Measurements from ENCODE around the gene KANSL1. TPM values are rescaled to one million over a fixed set of nuclear protein-coding genes. Genes with fewer than 3 reads are reported as not detected.

Gene KANSL1
- 66.0 and 101 TPM in 2 replicates for total RNA-seq

GRCh38 chr17:46193151-46193625 lies at the start of gene KANSL1:
TSS of gene KANSL1 (minus strand) at chr17:46193429. CDS start at chr17:46172143, 21,286 bp downstream.

GRCh38 chr17:45998987-45999899 lies 194.0 kb downstream of the KANSL1 start, which contains the start of gene STH:
TSS of gene STH (plus strand) at chr17:45999250. CDS start at chr17:45999280, 30 bp downstream.

Small RNAs within 50 kb of the gene (small RNA-seq; reads per million reads assigned to genes)
- not detected for gene RF00019

Other genes with a start within 250 kb of the KANSL1 start
- gene STH, start 194.2 kb downstream of the KANSL1 start, total RNA-seq, result not detected in 2 replicates
- 1.3 and 5.1 TPM in 2 replicates for gene LRRC37A, start 101.7 kb upstream of the KANSL1 start, total RNA-seq
- gene ARL17B, start 168.3 kb upstream of the KANSL1 start, total RNA-seq, result 3.9 and 5.2 TPM in 2 replicates